ENCODE data around the gene WDR89.
A peak's percentile ranks its signal among the peaks of the same experiment; 100 is the strongest.
"Not testable (repeated sequence)": the region's sequence is repeated elsewhere in the genome, so short reads cannot be mapped to it uniquely, and the experiment has no call there.

The WDR89 gene

DNA sequence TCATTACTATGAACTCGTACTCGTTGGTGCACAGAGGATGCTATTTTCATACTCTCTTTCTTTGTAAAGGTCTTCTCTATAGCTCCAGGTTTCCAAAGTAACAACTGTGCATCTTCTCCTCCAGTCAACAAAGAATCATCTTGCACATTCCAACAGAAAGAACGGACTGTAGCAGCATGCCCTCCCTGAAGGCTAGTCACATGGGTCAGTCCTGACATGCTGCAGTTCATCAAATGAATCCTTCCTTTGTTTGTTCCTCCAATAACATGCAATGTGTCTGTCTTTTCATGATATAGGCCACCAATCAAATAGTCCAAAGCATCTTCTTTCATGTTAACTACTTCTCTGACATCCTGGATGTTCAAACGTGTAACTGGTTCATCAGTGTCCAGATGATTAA, 42.9 kb downstream of the WDR89 start:
- peak in 18 of 56 donors; percentile 0 to 56 (median 6) for DNase-seq

DNA sequence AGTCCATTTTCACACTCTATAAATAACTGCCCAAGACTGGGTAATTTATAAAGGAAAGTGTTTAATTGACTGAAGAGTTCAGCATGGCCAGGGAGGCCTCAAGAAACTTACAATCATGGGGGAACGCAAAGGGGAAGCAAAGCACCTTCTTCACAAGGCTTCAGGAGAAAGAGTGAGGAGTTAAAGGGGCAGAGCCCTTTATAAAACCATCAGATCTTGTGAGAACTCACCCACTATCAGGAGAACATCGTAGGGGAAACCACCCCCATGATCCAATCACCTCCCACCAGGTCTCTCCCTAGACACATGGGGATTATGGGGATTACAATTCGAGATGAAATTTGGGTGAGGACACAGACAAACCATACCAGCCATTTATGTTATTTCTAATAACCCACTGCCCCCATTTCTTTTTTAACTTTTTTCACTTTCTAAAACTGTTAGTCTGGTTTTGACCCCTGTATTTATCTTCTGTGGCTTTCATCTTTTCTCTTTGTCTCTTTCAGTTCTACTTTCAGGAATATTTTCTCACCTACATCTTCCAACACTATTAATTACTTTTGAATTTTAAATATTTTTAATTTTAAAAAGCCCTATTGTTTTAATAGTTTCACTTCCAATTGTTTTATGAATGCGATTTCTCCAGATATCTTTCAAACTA, 44.5 kb downstream of the WDR89 start:
- DNase-seq, result no peak

DNA sequence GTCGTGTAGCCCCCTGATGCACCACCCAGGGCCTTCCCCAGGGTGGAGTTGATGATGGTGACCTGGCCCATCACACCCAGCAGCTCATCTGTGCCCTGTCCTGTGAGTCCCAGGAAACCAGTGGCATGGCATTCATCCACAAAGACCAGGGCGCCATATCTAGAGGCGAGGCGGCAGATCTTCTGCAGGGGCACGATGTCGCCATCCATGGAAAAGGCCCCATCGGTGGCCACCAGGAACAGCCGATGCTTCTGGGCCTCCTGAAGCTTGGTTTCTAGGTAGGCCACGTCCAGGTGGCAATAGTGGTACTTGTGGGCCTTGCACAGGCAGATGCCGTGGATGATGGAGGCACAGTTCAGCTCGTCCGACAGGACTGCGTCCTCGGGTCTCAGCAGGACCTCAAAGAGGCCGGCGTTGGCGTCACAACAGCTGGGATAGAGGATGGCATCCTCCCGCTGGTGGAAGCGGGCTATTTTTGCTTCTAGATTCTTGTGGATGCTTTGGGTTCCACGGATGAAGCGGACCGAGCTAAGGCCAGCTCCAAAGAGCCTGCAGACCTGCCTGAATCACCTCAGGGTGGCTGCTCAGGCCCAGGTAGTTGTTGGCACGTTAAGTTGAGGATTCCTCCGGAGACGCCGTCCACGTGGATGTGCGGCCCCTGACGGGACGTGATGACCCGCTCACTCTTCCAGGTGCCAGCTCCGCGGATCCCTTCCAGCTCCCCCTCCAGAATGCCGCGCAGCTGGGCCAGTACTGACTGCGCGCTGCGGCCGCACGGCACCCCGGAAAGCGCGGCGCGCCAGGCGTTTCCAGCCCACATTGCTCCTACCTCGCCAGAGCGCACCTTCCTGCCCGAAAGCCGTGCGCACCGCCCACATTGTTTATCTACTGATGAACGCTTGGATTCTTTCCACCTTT, 47.0 kb downstream of the WDR89 start:
- no peak for DNase-seq

DNA sequence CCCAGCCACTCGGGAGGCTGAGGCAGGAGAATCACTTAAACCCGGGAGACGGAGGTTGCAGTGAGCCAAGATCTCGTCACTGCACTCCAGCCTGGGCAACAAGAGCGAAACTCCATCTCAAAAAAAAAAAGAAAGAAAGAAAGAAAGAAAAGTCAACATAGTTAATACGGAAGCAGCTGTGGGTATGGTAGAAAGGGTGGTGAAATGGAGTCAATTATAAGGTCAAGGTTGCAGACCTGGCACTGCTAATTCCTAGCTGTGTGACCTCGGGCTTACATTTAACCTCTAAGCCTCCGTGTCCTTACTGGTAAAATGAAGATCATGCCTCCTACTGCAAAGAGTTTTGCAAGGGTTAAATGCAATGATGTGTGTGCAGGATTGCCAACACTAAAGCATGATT, 58.6 kb downstream of the WDR89 start:
- not testable (repeated sequence) for DNase-seq

DNA sequence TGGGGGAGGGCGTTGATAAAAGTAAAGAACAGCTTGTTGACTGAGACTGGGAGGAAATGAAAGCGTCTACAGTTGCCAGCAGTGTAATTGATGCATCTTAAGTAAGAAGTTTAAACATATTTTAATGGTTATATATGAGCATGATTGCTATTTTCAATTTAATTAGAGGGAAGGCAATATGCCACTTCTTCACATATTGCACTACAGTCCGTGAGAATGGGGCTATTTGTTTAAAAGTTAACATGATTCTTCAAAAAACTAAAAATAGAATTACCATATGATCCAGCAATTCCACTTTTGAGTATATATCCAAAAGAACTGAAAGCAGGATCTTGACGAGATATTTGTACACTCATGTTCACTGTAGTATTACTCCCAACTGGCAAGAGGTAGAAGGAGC, 60.2 kb downstream of the WDR89 start:
- DNase-seq, result no peak

DNA sequence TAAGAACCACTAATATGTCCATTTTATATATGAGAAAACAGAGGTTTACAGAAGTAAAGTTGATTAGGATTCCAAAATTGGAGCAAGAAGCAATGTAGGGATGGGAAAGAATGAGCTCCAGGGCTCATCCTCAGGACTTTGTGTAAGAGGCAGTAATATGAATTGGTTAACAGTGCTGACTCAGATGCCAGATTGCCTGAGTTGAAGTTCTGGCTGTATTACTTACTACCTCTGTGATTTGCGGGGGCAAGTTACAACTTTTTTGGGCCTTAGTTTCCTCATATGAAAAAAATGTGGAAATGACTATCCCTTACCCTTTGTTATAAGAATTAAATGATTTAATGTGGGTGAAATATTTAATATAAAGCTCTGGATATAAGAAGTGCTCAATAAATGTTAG, 63.4 kb downstream of the WDR89 start:
- no peak for DNase-seq

DNA sequence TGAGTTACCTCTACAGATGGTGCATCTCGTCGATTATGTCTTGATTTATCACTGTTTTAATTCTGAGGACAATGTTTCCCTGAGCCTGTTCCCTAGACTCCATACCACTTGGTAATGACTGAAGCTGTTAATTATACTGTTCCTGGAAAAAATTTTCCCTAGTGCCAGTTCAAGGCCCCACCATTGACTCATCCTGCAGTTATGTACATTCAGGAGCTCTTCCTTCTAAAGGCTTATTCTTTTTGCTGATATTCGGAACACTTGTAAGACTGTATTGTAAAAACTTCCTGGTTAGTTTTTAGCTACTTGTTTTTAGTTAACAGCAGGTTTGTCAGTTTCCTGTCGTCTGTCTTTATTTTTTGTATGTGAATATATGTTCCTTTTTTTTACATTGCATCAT, 68.1 kb downstream of the WDR89 start:
- DNase-seq, result no peak

DNA sequence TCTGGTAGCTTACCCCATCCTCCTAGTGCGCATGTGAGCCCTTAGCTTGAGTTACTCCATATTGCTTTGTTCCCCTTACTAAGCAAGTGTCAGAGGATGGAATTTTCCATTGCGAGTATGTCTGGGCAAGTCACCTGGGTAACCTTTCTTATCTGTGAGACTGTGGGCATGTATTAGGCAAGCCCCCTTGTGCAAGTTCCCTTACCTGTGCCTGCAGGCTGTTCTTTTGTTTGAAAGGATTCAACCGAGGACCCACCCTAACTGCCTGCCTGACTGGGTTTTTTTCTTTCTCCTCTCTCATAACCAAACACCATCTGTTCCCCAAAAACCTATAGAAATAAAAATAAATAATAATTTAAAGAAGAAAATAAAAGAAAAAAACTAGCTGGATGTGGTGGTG, 76.2 kb downstream of the WDR89 start:
- DNase-seq, result no peak

DNA sequence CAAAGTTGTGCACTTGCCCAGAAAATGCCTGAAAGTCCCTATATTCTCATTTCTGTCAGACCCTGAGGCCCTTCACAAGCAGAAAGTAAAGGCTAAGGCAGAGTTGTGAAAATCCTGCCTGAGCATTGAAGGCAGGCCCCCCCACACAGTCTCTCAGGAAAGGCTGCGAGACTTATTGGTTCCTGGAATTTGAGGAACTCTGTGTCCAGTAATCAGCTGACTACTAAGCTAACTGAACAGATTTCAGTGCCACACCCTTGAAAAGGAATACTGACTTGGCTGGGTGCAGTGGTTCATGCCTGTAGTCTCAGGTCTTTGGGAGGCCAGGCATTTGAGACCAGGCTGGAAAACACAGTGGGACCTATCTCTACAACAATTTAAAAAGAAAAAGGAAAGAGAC, 77.4 kb downstream of the WDR89 start:
- no peak for DNase-seq

DNA sequence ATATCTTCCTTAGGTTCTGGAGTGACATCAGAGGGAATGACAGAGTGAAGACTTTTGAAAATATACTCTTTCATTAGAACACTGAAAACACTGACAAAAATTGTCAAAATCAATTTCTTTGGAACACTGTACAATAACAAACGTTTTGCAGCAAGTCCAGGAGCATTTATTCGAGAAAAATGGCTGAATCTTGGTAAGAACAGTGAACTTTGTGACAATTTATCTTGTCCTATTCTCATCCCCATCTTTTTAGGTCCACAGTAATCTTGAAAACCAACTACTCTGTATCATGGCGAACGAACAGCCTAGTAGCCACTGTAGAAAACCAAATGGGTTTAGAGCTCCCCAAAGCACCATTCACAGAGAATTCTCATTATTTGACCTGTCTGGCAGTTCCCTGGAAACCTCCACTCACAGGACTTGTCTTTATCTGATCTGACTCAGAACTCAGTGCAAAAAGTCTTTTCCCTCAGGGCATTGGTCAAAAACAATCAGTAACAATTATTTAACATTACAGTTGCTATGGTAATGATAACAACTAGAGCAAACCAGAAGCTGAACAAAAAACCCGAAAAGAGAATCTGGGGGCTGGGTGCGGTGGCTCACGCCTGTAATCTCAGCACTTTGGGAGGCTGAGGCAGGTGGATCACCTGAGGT, 78.2 kb downstream of the WDR89 start:
- DNase-seq, result no peak

DNA sequence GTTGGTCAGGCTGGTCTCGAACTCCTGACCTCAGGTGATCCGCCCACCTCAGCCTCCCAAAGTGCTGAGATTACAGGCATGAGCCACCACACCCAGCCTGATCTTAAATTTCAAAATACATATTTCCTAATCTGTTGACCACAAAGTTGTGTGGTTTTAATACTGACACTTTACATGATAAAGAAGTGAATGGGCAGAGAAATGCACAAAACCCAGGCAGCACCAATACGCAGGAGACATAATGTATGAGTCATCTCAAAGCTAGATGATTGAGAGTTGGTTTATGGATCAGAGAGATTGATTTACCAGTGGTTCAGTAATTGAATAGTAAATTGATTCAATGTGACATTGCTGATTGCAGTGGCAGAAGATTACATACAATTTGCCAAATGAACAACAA, 79.3 kb downstream of the WDR89 start:
- no peak for DNase-seq

DNA sequence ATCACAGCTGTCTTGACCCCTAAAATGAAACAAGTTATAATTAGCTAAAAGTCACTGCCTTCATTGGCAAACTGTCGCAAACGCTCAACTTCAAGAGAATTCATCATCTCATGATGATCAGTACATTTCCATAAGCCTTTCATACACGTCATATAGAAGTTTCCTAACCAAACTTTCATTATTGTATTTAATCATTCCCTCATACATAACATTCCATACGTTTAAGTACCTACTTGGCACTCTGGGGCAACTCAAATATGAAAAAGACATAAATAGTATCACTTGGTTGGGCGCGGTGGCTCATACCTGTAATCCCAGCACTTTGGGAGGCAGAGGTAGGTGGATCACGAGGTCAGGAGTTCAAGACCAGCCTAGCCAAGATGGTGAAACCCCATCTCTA, 86.1 kb downstream of the WDR89 start:
- DNase-seq, result no peak

DNA sequence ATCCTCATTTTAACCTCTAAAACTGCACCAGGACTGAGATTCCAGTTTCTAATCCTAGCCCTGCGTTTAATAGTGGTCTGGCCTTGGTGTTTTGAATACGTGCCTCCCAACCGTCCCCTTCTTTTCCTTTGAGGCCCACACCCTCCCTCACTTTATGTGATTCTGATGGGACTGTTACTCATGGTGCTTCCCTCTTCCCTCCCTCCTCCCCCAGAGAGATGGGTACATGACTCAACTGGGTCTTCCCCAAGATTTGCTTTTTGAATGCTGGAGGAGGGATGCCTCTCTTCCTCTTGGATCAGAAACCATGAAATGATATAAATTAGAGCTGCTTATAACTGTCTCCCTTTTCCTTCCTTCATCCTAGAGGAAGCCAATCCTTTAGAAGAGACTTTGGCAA, 90.3 kb downstream of the WDR89 start:
- no peak for DNase-seq

DNA sequence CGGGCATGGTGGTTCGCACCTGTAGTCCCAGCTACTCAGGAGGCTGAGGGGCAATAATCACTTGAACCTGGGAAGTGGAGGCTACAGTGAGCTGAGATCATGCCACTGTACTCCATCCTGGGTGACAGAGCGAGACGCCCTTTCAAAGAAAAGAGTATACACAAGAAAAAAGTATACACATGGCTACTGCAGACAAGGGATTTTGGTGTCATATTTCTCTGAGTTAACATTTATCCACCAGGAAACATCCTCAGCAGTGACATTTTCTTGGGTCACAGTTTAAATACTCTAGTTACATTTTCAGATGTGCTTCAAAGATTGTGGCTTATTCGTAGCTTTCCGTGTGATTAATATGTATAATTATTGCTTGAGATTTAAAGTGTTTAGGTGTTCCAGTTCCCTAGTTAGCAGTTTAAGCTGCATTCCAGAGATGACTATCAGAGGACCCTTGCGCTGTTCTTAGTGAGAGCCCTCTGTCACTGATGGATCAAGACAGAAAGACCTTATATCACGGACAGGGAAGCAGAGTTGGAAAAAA, 93.8 kb downstream of the WDR89 start:
- no peak for DNase-seq

Measured in amygdala (tissue), 56 donors.